SK-N-SH (cell line): ENCODE data around the gene WDR64. TPM values are rescaled to one million over a fixed set of nuclear protein-coding genes. Genes with fewer than 3 reads are reported as not detected.
"Not testable (repeated sequence)": the region's sequence is repeated elsewhere in the genome, so short reads cannot be mapped to it uniquely, and the experiment has no call there.

Experiments
- CTCF ChIA-PET: fragments of 300-600, 350-600 bp; formaldehyde crosslinking; extraction: SDS; loops from one replicate; lab custom pipeline; 2021; lab: Yijun Ruan, JAX
- POLR2A ChIA-PET: fragments of 350-600 bp; sonication (Branson Sonifier 250); formaldehyde crosslinking; extraction: SDS; loops from one replicate; lab custom pipeline; 2020; ENCODE audit warnings: antibody characterized with exemption, inconsistent platforms; lab: Yijun Ruan, JAX
- DNase-seq: peaks from one replicate; pipeline ENCODE4 v3.0.0; 2012
- H2AFZ ChIP-seq: fragments of 200-600 bp; sonication (generic); 2 replicates; pipeline ENCODE4 v1.8.1; 2016; ENCODE audit warnings: antibody characterized with exemption, mild to moderate bottlenecking, low read depth
- H3F3A ChIP-seq: fragments of 200-600 bp; sonication (generic); replicated peaks from 2 replicates; pipeline ENCODE3; 2016; ENCODE audit warnings: antibody characterized with exemption, mild to moderate bottlenecking; ENCODE audit not compliant: insufficient read depth
- H3K27ac ChIP-seq, 2 experiments: fragments of 200-500 bp in 1 of 2; fragments of 200-600 bp in 1 of 2; sonication (Bioruptor generic) in 1 of 2; sonication (generic), shearing (Covaris generic) in 1 of 2; 2 replicates each; pipeline versions ENCODE4 v1.5.1 to v1.6.1; 2014 to 2016; ENCODE audit warnings: low read depth in 2 of 2, inconsistent platforms in 1 of 2, low read length in 1 of 2, mild to moderate bottlenecking in 1 of 2, mixed read lengths in 1 of 2
- H3K27me3 ChIP-seq: fragments of 200-600 bp; sonication (generic), shearing (Covaris generic); 2 replicates; pipeline ENCODE4 v1.6.1; 2016; ENCODE audit warnings: mixed run types; ENCODE audit not compliant: insufficient read depth
- H3K36me3 ChIP-seq, 2 experiments: fragments of 200-500 bp in 1 of 2; fragments of 200-600 bp in 1 of 2; sonication (Bioruptor generic) in 1 of 2; sonication (generic) in 1 of 2; replicated peaks in 1 of 2; 2 replicates each; pipeline versions ENCODE3 to v1.5.1; 2014 to 2016; ENCODE audit warnings: low read length in 1 of 2, mild to moderate bottlenecking in 1 of 2; ENCODE audit not compliant: insufficient read depth in 2 of 2, control insufficient read depth in 1 of 2
- H3K4me1 ChIP-seq, 2 experiments: fragments of 200-500 bp in 1 of 2; fragments of 200-600 bp in 1 of 2; sonication (Bioruptor generic) in 1 of 2; sonication (generic), shearing (Covaris generic) in 1 of 2; 2 replicates each; pipeline versions ENCODE4 v1.5.1 to v1.6.1; 2014 to 2016; ENCODE audit warnings: low read depth in 1 of 2, low read length in 1 of 2, mixed run types in 1 of 2; ENCODE audit not compliant: insufficient read depth in 2 of 2, control insufficient read depth in 1 of 2
- H3K4me2 ChIP-seq: fragments of 200-600 bp; sonication (generic), shearing (Covaris generic); 2 replicates; pipeline ENCODE4 v1.6.1; 2017; ENCODE audit warnings: mixed run types
- H3K4me3 ChIP-seq, 2 experiments: fragments of 200-500 bp in 1 of 2; fragments of 200-600 bp in 1 of 2; sonication (Bioruptor generic) in 1 of 2; sonication (generic), shearing (Covaris generic) in 1 of 2; 2 replicates each; pipeline versions ENCODE4 v1.5.1 to v1.8.1; 2014 to 2016; ENCODE audit warnings: low read depth in 2 of 2, inconsistent platforms in 1 of 2, low read length in 1 of 2, mild to moderate bottlenecking in 1 of 2, mixed read lengths in 1 of 2, moderate library complexity in 1 of 2
- H3K79me2 ChIP-seq: fragments of 200-600 bp; sonication (generic); 2 replicates; pipeline ENCODE4 v1.8.1; 2017; ENCODE audit warnings: mild to moderate bottlenecking; ENCODE audit not compliant: insufficient read depth
- H3K9ac ChIP-seq: fragments of 200-600 bp; sonication (generic); 2 replicates; pipeline ENCODE4 v1.6.1; 2017; ENCODE audit warnings: mixed run types
- H3K9me2 ChIP-seq: fragments of 200-600 bp; sonication (generic); 2 replicates; pipeline ENCODE4 v1.6.1; 2017; ENCODE audit warnings: mixed run types
- H3K9me3 ChIP-seq: fragments of 200-600 bp; sonication (generic); 2 replicates; pipeline ENCODE4 v1.6.1; 2017; ENCODE audit warnings: mixed run types, mild to moderate bottlenecking, moderate library complexity
- H4K20me1 ChIP-seq: fragments of 200-600 bp; sonication (generic); 2 replicates; pipeline ENCODE4 v1.6.1; 2017; ENCODE audit warnings: mild to moderate bottlenecking, mixed run types; ENCODE audit not compliant: insufficient read depth
- ELF1 ChIP-seq: IDR thresholded peaks from 2 replicates; pipeline ENCODE4 v1.4.0; 2012
- EP300 ChIP-seq, 2 experiments: IDR thresholded peaks; 2 replicates each; pipeline versions ENCODE4 v1.4.0 to v1.6.1; 2012; ENCODE audit warnings: borderline replicate concordance in 1 of 2, low read depth in 1 of 2, low read length in 1 of 2
- EZH2phosphoT487 ChIP-seq: fragments of 200-600 bp; sonication (generic); IDR thresholded peaks from 2 replicates; pipeline ENCODE4 v1.6.1; 2017; ENCODE audit warnings: low read depth, mixed run types, mild to moderate bottlenecking, antibody characterized with exemption, moderate library complexity, borderline replicate concordance
- FOXJ3 ChIP-seq: sonication (generic); formaldehyde crosslinking; IDR thresholded peaks from 2 replicates; pipeline ENCODE4 v1.5.1; 2020; ENCODE audit warnings: mild to moderate bottlenecking, missing genetic modification reagents
- GABPA ChIP-seq: IDR thresholded peaks from 2 replicates; pipeline ENCODE4 v1.4.0; 2012; ENCODE audit warnings: low read depth, mild to moderate bottlenecking
- GATA2 ChIP-seq: sonication (generic); formaldehyde crosslinking; IDR thresholded peaks from 2 replicates; pipeline ENCODE4 v1.5.0; 2020; ENCODE audit warnings: mild to moderate bottlenecking, missing genetic modification reagents
- NFIC ChIP-seq: IDR thresholded peaks from 2 replicates; pipeline ENCODE4 v1.4.0; 2012; ENCODE audit warnings: borderline replicate concordance
- NRF1 ChIP-seq: IDR thresholded peaks from 2 replicates; pipeline ENCODE4 v1.6.1; 2012; ENCODE audit warnings: low read depth, mild to moderate bottlenecking, low read length
- RAD21 ChIP-seq: IDR thresholded peaks from 2 replicates; pipeline ENCODE4 v1.6.1; 2012; ENCODE audit warnings: mild to moderate bottlenecking, low read length
- RFX5 ChIP-seq: IDR thresholded peaks from 2 replicates; pipeline ENCODE4 v1.6.1; 2012; ENCODE audit warnings: mild to moderate bottlenecking, improper control_type of control experiment, low read length
- TCF12 ChIP-seq: IDR thresholded peaks from 2 replicates; pipeline ENCODE4 v1.4.0; 2012
- YY1 ChIP-seq: IDR thresholded peaks from 2 replicates; pipeline ENCODE4 v1.4.0; 2012; ENCODE audit warnings: low read depth, mild to moderate bottlenecking
- WGBS: methylation state at CpG from one replicate; pipeline ENCODE4 v1.1.6; 2017; ENCODE audit warnings: low lambda C conversion rate; 5-methylcytosine and 5-hydroxymethylcytosine counted together
- polyA plus RNA-seq, 3 experiments: library from polyadenylated mRNA; depleted of rRNA; stranded (reverse); fragments of >200 nt; gene quantifications; 2 replicates each; pipeline ENCODE4 v1.2.3, GENCODE V29; 2012
- TF ChIP-seq, protein P1 (sequence below): fragments of 200-600 bp; sonication (generic); IDR thresholded peaks from 2 replicates; pipeline ENCODE4 v1.6.1; 2017; ENCODE audit warnings: antibody characterized with exemption, mild to moderate bottlenecking, moderate library complexity
- TF ChIP-seq, protein P2 (sequence below): IDR thresholded peaks from 2 replicates; pipeline ENCODE4 v1.4.0; 2012; ENCODE audit warnings: low read depth, borderline replicate concordance
- TF ChIP-seq, protein P3 (sequence below): IDR thresholded peaks from 2 replicates; pipeline ENCODE4 v1.4.0; 2012; ENCODE audit warnings: low read depth, borderline replicate concordance

Gene WDR64
- polyA plus RNA-seq, 1 of the 3 experiments (the other 2 are of a cell fraction): not detected

DNA sequence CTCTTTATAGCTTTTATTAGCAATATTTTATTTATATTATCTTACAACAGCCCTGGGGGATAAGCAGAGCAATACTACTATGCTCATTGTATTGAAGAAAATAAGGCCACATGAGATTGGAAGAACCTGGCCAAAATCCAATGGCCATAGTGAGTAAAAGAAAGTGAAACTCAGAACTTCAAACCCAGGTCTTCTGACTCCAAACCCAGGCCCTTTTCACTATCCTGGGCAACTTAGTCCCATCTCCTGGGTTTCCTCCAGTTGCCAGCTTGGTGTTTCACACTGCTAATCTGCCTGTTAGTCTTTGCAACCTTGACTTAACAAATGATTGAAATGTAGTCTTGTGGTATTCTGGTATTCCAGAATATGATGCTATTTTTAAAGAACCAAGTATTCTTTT lies 173.5 kb downstream of the WDR64 start:
- Histone ChIP-seq H3K9ac (no peak overlapping the region), H3K36me3 (no peaks in the 10 kb centered on the region), H3F3A (no peaks in the 10 kb centered on the region), H3K9me2 (no peaks in the 10 kb centered on the region), H3K79me2 (no peaks in the 10 kb centered on the region), H3K4me3 (no peak overlapping the region), H3K4me1 (peaks cover 0 to 10% of the 10 kb centered on the region in 2 experiments; a peak in 2 of 4 replicates), H4K20me1 (no peaks in the 10 kb centered on the region), H3K9me3 (no peaks in the 10 kb centered on the region), H3K27me3 (no peaks in the 10 kb centered on the region), H3K4me2 (no peak overlapping the region), H3K27ac (no peak overlapping the region), H2AFZ (no peak overlapping the region; the same call in 1 of the 2 replicates)
- POLR2A ChIA-PET: no interaction called here
- no peak for DNase-seq
- TF ChIP-seq GABPA (no peak), GATA2 (CRISPR knock-in tag) (no peak), RAD21 (no peak), EZH2phosphoT487 (no peak), NFIC (no peak), RFX5 (no peak), ELF1 (no peak), TCF12 (no peak), NRF1 (no peak), FOXJ3 (CRISPR knock-in tag) (no peak), YY1 (no peak), EP300 (IDR thresholded peaks at IDR 0.05; ENCODE audit: borderline replicate concordance in 1 of 2, low read depth in 1 of 2, low read length in 1 of 2) (no peak)
- TF ChIP-seq, protein P1, sequence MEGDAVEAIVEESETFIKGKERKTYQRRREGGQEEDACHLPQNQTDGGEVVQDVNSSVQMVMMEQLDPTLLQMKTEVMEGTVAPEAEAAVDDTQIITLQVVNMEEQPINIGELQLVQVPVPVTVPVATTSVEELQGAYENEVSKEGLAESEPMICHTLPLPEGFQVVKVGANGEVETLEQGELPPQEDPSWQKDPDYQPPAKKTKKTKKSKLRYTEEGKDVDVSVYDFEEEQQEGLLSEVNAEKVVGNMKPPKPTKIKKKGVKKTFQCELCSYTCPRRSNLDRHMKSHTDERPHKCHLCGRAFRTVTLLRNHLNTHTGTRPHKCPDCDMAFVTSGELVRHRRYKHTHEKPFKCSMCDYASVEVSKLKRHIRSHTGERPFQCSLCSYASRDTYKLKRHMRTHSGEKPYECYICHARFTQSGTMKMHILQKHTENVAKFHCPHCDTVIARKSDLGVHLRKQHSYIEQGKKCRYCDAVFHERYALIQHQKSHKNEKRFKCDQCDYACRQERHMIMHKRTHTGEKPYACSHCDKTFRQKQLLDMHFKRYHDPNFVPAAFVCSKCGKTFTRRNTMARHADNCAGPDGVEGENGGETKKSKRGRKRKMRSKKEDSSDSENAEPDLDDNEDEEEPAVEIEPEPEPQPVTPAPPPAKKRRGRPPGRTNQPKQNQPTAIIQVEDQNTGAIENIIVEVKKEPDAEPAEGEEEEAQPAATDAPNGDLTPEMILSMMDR: no peak
- TF ChIP-seq, protein P2, sequence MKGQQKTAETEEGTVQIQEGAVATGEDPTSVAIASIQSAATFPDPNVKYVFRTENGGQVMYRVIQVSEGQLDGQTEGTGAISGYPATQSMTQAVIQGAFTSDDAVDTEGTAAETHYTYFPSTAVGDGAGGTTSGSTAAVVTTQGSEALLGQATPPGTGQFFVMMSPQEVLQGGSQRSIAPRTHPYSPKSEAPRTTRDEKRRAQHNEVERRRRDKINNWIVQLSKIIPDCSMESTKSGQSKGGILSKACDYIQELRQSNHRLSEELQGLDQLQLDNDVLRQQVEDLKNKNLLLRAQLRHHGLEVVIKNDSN: no peak
- TF ChIP-seq, protein P3, sequence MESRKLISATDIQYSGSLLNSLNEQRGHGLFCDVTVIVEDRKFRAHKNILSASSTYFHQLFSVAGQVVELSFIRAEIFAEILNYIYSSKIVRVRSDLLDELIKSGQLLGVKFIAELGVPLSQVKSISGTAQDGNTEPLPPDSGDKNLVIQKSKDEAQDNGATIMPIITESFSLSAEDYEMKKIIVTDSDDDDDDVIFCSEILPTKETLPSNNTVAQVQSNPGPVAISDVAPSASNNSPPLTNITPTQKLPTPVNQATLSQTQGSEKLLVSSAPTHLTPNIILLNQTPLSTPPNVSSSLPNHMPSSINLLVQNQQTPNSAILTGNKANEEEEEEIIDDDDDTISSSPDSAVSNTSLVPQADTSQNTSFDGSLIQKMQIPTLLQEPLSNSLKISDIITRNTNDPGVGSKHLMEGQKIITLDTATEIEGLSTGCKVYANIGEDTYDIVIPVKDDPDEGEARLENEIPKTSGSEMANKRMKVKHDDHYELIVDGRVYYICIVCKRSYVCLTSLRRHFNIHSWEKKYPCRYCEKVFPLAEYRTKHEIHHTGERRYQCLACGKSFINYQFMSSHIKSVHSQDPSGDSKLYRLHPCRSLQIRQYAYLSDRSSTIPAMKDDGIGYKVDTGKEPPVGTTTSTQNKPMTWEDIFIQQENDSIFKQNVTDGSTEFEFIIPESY: no peak
- CTCF ChIA-PET: interaction anchor here (1.0 to 2.3 kb wide), 3 partner anchors 9 to 215 kb away, joined by 3 to 9 read pairs (median 8); no protein-coding TSS in a partner anchor

DNA sequence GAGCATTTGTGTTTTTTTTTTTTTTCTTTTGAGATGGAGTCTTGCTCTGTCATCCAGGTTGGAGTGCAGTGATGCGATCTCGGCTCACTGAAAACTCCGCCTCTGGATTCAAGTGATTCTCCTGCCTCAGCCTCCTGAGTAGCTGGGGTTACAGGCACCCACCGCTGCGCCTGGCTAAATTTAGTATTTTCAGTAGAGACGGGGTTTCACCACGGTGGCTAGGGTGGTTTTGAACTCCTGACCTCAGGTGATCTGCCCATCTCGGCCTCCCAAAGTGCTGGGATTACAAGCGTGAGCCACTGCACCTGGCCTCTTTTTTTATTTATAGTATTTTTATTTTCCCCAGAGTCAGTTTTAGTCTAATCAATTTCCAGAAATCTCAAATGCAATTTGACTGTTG lies 174.5 kb downstream of the WDR64 start:
- H3K4me2 ChIP-seq, H3F3A ChIP-seq, H4K20me1 ChIP-seq, H3K79me2 ChIP-seq, H3K36me3 ChIP-seq, H3K4me3 ChIP-seq, H3K27me3 ChIP-seq, H2AFZ ChIP-seq, POLR2A ChIA-PET, H3K9me3 ChIP-seq, DNase-seq, H3K27ac ChIP-seq, H3K9me2 ChIP-seq, H3K9ac ChIP-seq: not testable (repeated sequence)
- WGBS: 79% methylated on average over 9 of the region's 9 CpGs
- CTCF ChIA-PET: interaction anchor here (2.7 kb wide), 1 partner anchor 215 kb away, joined by 16 read pairs; no protein-coding TSS in a partner anchor
- H3K4me1 ChIP-seq: peaks cover 0 to 10% of the 10 kb centered on the region in 2 experiments; a peak in 2 of 4 replicates
